Activated T-helper 17 cell treated with anti-CD3 and anti-CD28 coated beads, Interleukin-2, amount 50 U/mL, for 72 hours (primary cell): ENCODE results near the gene ASAP2. TPM values are rescaled to one million over a fixed set of nuclear protein-coding genes. Genes with fewer than 3 reads are reported as not detected.

ENCODE experiments used
- ATAC-seq: fragments of 150-1000 bp; cut with Tn5 transposase; replicated peaks from 2 replicates; pipeline ENCODE4 v1.10.0; 2021; ENCODE audit warnings: mild to moderate bottlenecking, moderate library complexity
- H3K27ac Mint-ChIP-seq: one replicate; pipeline ENCODE4 v1.8.0; 2022; ENCODE audit warnings: mixed read lengths
- H3K27me3 Mint-ChIP-seq: one replicate; pipeline ENCODE4 v1.8.0; 2022; ENCODE audit warnings: mixed read lengths
- H3K36me3 Mint-ChIP-seq: one replicate; pipeline ENCODE4 v1.8.0; 2022; ENCODE audit warnings: low read depth, mild to moderate bottlenecking, mixed read lengths
- H3K4me1 Mint-ChIP-seq: one replicate; pipeline ENCODE4 v1.8.0; 2022; ENCODE audit warnings: mixed read lengths
- H3K4me3 Mint-ChIP-seq: one replicate; pipeline ENCODE4 v1.8.0; 2022; ENCODE audit warnings: mild to moderate bottlenecking, mixed read lengths
- H3K9me3 Mint-ChIP-seq: one replicate; pipeline ENCODE4 v1.8.0; 2022; ENCODE audit warnings: mixed read lengths
- total RNA-seq, 2 donors: library from RNA; stranded (reverse); gene quantifications; one replicate each; pipeline ENCODE4 v1.2.3, GENCODE V29; 2022

Gene ASAP2
- total RNA-seq, 2 donors from 2014 or later, result 0.17 to 0.19 TPM

DNA sequence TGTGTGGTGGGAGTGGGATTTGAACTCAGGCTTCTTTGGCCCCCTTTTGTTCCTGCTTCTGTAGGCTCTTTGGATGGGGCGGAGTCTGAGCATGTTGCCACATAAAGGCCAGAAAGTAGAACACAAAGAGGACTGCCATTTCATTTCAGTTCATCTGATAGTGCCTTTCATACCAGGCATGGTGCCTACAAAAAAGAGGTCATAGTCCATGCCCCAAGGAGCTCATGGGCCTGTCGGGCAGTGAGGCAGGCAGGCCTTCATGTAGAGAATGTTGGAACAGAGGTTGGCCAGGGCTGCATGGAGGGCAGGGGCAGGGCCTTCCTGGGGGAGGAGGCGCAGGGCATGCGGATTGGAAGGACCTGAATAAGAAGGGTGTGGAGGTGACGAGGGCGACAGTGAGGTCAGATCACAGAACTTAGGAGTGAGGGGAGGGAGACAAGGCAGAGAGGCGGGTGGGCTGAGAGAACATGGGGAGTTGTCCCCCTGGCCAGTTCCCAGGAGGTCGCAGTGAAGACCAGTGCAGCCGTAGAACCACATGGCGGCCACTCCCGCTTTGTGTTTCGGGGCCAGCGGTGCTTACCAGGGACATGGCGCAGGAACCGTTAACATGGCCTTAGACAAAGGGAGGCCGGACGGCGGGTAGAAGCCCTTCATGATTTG, 167.6 kb downstream of the ASAP2 start:
- Mint-ChIP-seq H3K27ac (no peak overlapping the region), H3K36me3 (no peaks in the 10 kb centered on the region), H3K27me3 (peaks cover 19% of the 10 kb centered on the region), H3K4me3 (no peak overlapping the region), H3K4me1 (peaks cover 6% of the 10 kb centered on the region), H3K9me3 (no peaks in the 10 kb centered on the region)
- ATAC-seq, result no peak

DNA sequence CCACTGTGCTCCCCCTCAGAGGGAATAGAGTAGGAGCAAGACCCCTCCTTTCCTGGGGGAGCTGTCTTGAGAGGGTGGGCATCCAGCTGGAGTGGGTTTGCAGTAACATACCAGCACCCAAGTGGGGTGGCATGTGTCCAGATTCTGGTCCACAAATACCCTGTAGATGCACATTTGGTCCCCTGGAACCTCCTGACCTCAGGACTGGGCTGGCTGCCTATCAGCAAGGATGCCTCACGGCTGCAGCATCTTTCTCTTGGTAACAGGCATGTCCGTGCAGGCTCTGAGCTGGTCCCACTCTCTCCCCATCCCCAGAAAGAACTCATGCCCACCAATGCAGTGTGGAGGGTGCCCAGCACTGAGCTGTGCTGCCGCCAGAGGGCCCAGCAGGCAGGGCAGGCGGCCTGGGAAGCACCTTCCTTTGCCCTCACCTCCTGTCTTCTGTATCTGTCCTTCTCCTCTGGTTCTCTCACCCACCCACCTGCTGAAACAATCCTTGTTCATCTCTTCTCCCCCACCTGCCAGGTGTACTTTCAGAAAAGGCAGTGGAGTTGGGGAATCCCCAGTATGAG, 169.3 kb downstream of the ASAP2 start:
- H3K27me3 Mint-ChIP-seq, result peaks cover 11% of the 10 kb centered on the region
- H3K36me3 Mint-ChIP-seq, result no peaks in the 10 kb centered on the region
- H3K27ac Mint-ChIP-seq, result no peak overlapping the region
- H3K4me1 Mint-ChIP-seq, result peaks cover 5% of the 10 kb centered on the region
- no peaks in the 10 kb centered on the region for H3K9me3 Mint-ChIP-seq
- H3K4me3 Mint-ChIP-seq, result no peak overlapping the region
- ATAC-seq, result no peak

DNA sequence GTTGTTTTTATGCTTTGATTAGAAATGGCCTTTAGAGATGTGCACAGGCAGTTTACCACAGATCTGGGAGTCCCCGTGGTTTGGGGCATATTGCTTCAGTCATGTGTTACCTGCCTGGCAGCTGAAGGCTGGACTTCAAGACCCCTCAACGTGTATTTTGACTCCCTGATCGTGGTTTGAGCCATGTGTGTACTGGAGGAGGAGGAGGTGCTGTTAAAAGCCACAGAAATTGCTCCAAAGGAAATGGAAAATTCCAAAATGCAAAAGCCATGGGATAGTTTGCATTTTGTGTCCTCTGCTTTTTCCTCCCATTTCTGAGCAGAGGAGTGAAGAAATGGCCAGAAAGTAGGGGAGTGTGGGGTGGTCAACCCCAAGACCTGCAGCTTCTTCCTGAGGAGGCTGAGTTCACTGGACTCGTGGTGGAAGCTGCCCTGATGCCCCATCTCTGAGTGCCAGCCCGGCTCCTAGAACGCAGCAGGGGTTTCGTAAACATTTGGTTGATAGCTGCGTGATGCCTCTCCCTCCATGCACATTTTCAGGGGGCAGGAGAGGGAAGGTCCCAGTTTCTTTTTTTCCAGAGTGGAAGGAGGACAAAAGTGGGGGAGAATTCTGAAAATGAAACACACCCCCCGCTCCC, 171.0 kb downstream of the ASAP2 start:
- ATAC-seq, result no peak
- H3K27ac Mint-ChIP-seq, result no peak overlapping the region
- H3K4me3 Mint-ChIP-seq, result no peak overlapping the region
- no peaks in the 10 kb centered on the region for H3K36me3 Mint-ChIP-seq
- H3K27me3 Mint-ChIP-seq, result peaks cover 7% of the 10 kb centered on the region
- no peaks in the 10 kb centered on the region for H3K9me3 Mint-ChIP-seq
- H3K4me1 Mint-ChIP-seq, result no peaks in the 10 kb centered on the region

DNA sequence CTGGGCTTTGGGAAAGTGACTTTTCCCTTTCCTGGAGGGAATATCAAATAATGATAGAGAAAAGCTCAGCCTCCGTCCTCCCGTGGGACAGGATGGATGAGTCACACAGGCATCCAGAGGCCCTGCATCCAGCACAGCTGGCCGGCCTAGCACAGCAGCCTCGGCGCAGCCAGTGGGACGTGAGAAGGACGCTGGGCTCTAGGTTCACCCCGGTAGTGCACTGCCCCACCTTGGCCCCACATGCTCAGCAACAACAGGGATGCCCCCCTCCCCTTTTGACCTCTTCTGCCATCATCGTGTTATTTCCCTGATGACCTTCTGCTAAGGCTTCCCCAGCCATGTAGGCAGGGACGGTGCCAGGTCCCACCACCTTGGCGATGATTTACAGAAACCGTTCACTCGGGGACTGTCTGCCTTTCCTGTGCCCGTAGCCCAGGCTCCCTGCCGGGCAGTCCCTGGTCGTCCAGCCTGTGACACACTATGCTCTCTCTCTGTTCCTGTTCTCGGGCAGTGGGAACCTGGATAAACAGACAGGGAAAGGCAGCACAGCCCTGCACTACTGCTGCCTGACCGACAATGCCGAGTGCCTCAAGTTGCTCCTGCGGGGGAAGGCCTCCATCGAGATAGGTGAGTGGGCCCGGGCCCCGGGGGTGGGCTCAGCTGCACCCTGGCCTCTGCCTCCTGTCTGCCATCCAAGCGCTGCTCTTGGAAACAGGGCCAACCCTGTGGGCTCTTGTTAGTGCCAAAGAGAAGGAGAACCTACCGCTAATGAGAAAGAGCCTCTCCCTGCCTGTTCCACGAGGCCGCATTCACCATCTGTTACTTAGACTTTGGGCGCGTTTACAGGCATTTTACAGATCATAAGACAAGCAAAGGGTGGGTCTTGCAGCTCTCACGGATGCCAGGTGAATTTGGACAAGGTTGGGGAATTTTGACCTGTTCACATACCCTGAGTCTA, 172.1 kb downstream of the ASAP2 start:
- no peaks in the 10 kb centered on the region for H3K9me3 Mint-ChIP-seq
- ATAC-seq, result no peak
- H3K36me3 Mint-ChIP-seq, result no peaks in the 10 kb centered on the region
- no peak overlapping the region for H3K4me3 Mint-ChIP-seq
- H3K27me3 Mint-ChIP-seq, result peaks cover 7% of the 10 kb centered on the region
- H3K27ac Mint-ChIP-seq, result no peak overlapping the region
- H3K4me1 Mint-ChIP-seq, result no peaks in the 10 kb centered on the region

DNA sequence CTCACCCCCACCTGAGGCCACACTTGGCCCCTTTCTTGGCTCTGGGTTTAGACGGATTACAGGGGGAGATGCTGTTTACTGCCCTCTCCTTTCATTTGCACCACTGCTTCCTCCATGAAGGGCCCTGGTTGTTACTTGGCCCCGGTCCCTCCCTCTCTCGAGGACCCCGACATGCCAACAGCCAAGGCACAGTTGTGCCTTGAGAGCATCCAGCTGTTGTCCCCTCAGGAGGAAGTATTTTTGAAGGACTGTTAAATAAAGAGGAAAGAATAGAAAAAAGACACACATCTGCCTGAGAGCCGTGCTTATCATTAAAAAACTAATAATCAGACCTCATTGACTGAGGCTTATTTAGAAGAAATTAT, 172.8 kb downstream of the ASAP2 start:
- Mint-ChIP-seq H3K4me3 (no peak overlapping the region), H3K27ac (no peak overlapping the region), H3K27me3 (peaks cover 4% of the 10 kb centered on the region), H3K9me3 (no peaks in the 10 kb centered on the region), H3K4me1 (no peaks in the 10 kb centered on the region), H3K36me3 (no peaks in the 10 kb centered on the region)
- no peak for ATAC-seq

DNA sequence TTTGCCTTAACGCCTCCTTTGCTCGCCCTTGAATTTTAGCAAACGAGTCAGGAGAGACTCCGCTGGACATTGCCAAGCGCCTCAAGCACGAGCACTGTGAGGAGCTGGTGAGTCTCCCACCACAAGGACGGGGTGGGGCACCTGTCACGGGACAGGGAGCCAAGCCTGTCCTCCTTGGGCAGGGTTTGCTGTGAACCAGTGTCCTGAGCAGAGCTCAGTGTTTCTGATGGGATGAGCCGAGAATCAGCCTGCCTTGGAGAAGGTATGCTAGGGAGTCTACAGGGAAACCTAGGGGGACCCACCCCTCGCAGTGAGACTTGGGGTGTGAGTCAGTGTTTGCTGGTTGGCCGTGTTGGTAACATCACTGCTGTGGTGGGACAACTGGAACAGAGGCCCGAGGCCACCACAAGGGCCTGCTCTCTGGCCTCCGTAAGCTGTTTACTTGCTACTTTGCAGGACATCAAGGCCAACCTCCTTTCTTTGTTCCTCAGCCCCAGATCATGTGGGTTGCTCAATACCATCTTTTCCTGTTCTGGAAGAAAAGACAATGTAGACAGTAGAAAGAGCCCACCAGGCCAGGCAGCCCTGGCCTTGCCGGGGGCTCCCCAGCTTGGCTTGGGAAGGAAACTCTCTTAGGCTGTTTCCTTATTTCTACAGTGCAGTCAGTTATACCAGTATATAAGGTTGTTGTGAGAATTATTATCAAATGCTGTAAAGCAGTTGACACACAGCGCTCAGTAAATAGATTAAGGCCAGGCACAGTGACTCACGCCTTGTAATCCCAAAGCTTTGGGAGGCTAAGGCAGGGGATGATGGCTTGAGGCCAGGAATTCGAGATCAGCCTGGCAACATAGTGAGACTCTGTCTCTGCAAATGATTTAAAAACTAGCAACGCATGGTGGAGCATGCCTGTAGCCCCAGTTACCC, 174.4 kb downstream of the ASAP2 start:
- H3K4me3 Mint-ChIP-seq, result no peak overlapping the region
- ATAC-seq, result no peak
- peaks cover 4% of the 10 kb centered on the region for H3K27me3 Mint-ChIP-seq
- no peak overlapping the region for H3K27ac Mint-ChIP-seq
- no peaks in the 10 kb centered on the region for H3K9me3 Mint-ChIP-seq
- H3K36me3 Mint-ChIP-seq, result no peaks in the 10 kb centered on the region
- no peaks in the 10 kb centered on the region for H3K4me1 Mint-ChIP-seq

DNA sequence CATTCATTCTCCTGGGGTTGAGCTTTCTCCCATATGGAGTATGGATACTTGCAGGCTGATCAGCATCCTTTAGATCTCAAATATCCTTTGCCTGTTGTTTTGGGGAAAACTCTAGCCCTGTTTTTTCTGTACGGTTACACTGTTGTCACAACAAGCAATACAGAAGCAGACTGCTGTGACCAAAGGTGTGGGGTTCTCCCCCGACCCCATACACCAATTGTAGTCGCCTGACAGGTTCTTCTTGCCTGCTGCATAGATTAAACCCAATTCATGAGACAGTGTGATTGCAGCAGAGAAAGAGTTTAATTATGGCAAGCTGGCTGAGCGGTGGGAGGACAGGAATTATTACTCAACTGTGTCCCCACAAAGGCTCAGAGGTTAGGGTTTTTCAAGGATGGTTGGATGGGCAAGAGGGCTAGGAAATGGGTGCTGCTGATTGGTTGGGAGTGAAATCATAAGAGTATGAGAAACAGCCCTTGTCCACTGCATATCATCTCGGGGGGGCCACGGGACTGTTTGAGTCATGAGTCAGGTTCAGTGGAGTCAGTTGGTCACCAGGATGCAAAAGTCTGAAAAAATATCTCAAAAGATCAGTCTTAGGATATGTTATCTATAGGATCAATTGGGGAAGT, 176.1 kb downstream of the ASAP2 start:
- H3K4me3 Mint-ChIP-seq, result no peak overlapping the region
- H3K4me1 Mint-ChIP-seq, result no peaks in the 10 kb centered on the region
- H3K27me3 Mint-ChIP-seq, result no peaks in the 10 kb centered on the region
- H3K9me3 Mint-ChIP-seq, result no peaks in the 10 kb centered on the region
- no peaks in the 10 kb centered on the region for H3K36me3 Mint-ChIP-seq
- ATAC-seq, result no peak
- no peak overlapping the region for H3K27ac Mint-ChIP-seq

DNA sequence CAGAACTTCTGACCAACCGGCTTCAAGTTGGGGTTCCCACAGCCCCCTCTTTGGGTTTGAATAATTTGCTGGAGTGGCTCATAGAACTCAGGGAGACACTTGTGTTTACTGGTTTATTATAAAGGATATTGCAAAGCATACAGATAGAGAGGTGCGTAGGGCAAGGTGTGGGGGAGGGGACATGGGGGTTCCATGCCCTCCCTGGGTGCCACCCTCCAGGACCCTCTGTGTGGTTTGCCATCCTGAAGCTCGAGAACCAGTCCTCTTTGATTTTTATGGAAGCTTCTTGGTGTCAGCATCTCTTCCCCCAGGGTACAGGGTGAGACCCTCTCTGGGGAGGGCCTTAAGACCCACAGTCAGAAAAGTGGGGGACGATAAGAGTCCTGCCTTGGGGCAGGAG, 177.9 kb downstream of the ASAP2 start:
- no peaks in the 10 kb centered on the region for H3K27me3 Mint-ChIP-seq
- H3K27ac Mint-ChIP-seq, result no peak overlapping the region
- ATAC-seq, result no peak
- H3K4me1 Mint-ChIP-seq, result no peaks in the 10 kb centered on the region
- no peaks in the 10 kb centered on the region for H3K9me3 Mint-ChIP-seq
- H3K36me3 Mint-ChIP-seq, result no peaks in the 10 kb centered on the region
- no peak overlapping the region for H3K4me3 Mint-ChIP-seq

DNA sequence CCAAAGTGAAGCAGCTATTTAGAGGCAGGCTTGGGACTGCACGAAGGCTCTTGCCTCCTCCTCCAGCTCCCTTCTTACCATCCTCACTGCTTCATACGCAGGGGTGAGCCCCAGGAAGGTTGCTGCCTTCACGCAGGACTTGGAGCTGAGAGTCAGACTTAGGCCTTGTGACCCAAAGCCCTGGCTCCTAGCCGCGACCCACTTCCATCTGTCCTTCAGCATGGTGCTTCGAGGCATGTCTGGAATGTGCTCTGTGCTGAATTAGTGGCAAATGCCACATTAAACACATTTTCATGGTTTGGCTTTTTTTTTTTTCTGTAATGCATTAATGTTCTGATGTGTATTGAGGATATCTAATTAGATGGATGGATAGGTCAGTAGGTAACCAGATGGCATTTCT, 179.2 kb downstream of the ASAP2 start:
- no peak for ATAC-seq
- Mint-ChIP-seq H3K4me3 (no peak overlapping the region), H3K27me3 (no peaks in the 10 kb centered on the region)

DNA sequence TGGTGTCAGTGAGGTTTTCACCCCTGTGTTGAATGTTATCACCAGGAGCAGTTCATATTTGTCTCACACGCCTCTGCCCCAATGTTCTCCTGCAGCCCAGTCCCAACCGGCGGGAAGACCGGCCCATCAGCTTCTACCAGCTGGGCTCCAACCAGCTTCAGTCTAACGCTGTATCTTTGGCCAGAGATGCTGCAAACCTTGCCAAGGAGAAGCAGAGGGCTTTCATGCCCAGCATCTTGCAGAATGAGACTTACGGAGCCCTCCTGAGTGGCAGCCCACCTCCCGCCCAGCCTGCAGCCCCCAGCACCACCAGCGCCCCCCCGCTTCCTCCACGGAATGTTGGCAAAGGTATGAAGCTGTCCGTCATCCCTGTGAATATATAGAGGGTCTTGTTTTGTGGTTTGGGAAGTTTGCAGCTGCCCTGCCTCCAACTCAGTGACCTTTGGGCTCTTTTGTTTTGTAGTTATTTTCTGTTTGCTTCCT, 181.6 kb downstream of the ASAP2 start:
- Mint-ChIP-seq H3K27me3 (no peaks in the 10 kb centered on the region), H3K4me1 (no peaks in the 10 kb centered on the region), H3K4me3 (no peak overlapping the region), H3K9me3 (no peaks in the 10 kb centered on the region), H3K36me3 (no peaks in the 10 kb centered on the region), H3K27ac (no peak overlapping the region)
- no peak for ATAC-seq

More for the DNA sequence above, 179.2 kb downstream of the ASAP2 start:
- Mint-ChIP-seq H3K36me3 (no peaks in the 10 kb centered on the region), H3K27ac (no peak overlapping the region), H3K4me1 (no peaks in the 10 kb centered on the region), H3K9me3 (no peaks in the 10 kb centered on the region)

DNA sequence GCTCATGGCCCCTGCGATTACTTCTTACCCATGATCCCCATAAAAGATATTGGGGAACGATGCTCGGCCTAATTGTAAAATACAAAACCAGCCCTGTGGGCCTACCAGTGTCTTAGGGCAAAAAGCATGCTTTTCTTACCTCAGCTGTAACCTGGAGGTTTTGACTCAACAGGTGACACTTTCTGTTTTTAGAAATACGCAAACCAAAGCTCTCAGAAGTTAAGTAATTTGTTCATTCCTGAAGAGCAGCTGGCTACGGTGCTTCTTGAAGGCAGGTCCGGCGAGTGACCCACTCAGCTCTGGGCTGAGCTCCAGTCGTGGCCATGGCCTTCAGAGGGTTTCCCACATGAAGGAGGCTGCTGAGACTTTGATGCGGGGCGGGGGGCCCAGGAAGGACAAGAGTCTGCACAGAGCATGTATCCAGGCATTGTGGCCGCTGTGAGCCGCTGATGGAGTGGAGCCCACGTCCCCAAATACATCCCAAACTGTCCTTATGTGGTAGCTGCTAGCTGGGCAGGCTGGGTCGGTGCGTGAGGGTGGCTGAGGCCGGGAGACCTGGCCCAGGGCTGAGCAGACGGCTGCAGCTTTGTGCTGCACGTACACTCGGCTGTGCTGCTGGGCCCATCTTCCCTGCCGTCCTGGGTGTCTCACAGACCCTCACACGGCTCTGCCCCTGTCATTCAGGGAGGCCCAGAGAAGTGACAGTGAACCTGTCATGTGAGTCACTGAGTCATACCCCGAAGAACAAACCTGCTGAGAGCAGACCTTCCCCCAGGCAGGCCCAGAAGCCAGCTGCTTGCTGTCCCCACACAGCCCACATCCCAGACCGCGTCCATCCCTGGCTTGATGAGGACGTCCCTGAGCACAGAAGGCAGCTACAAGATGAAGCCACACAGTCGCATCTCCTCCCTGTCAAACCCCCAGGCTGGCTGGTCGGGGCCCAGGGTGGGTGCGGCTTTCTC, 182.6 kb downstream of the ASAP2 start:
- no peaks in the 10 kb centered on the region for H3K27me3 Mint-ChIP-seq
- no peaks in the 10 kb centered on the region for H3K9me3 Mint-ChIP-seq
- H3K27ac Mint-ChIP-seq, result no peak overlapping the region
- H3K36me3 Mint-ChIP-seq, result no peaks in the 10 kb centered on the region
- no peak for ATAC-seq
- H3K4me3 Mint-ChIP-seq, result no peak overlapping the region
- H3K4me1 Mint-ChIP-seq, result no peaks in the 10 kb centered on the region

DNA sequence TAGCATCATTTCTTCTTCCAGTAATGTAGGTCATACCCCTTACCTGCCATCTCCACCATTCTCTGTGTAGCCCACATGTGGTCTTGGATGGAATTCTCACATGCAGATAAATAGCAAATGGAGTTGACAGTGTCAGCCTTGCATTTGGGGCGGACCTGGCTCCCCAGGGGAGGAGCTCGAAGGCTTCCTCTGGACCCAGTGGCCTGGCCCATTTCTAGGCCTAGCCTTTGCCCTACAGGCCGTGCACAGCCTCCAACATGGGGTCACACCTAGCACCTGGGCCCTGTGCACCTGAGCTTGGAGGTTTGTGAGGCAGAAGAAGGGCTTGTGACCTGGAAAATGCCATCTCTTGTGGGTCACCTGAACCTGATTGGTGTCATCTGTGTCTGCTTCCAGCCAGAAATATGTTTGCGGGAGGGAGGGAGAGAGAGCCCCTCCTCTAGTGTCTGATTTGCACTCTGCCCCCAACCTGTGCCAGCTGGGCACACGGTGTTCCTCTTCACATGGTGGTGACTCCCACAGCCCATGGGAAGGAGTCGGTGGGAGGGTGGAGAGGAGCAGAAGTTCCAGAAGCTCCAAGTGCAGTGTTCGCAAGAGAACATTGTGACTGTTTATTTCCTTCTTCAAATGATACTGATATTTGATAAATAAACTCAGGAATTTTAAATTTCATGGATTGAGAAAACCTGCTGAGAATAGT, 183.7 kb downstream of the ASAP2 start:
- no peaks in the 10 kb centered on the region for H3K4me1 Mint-ChIP-seq
- no peak overlapping the region for H3K4me3 Mint-ChIP-seq
- no peaks in the 10 kb centered on the region for H3K27me3 Mint-ChIP-seq
- ATAC-seq, result no peak
- peak overlapping the region; percentile 29 for H3K27ac Mint-ChIP-seq
- no peaks in the 10 kb centered on the region for H3K9me3 Mint-ChIP-seq
- H3K36me3 Mint-ChIP-seq, result no peaks in the 10 kb centered on the region
